Stimulated activated CD8-positive, alpha-beta memory T cell treated with anti-CD3 and anti-CD28 coated beads, Interleukin-4, amount 100 ng/mL, for 48 hours (primary cell): ENCODE measurements around the gene EML6.

Experiments used
- DNase-seq: peaks from one replicate; pipeline ENCODE4 v3.0.0-alpha.2; 2020

Gene EML6

GRCh38 chr2:54760310-54760709, 36.8 kb downstream of the EML6 start:
- DNase-seq: no peak

- DNase-seq: peak; percentile 37
Measured at GRCh38 chr2:54763636-54764291, 40.3 kb downstream of the EML6 start.

- DNase-seq: no peak
Measured at GRCh38 chr2:54767921-54768320, 44.5 kb downstream of the EML6 start.

GRCh38 chr2:54768772-54769428, 45.4 kb downstream of the EML6 start:
- no peak for DNase-seq

- DNase-seq: no peak
Measured at GRCh38 chr2:54770211-54770610, 46.7 kb downstream of the EML6 start.

GRCh38 chr2:54770676-54771075, 47.2 kb downstream of the EML6 start:
- no peak for DNase-seq

GRCh38 chr2:54771166-54771885, 47.9 kb downstream of the EML6 start:
- DNase-seq: no peak

GRCh38 chr2:54772110-54772509, 48.6 kb downstream of the EML6 start:
- no peak for DNase-seq

- DNase-seq: no peak
Measured at GRCh38 chr2:54772531-54772930, 49.1 kb downstream of the EML6 start.

GRCh38 chr2:54773233-54773632, 49.8 kb downstream of the EML6 start:
- DNase-seq: no peak

- no peak for DNase-seq
Measured at GRCh38 chr2:54773838-54774237, 50.4 kb downstream of the EML6 start.

GRCh38 chr2:54775710-54776109, 52.2 kb downstream of the EML6 start:
- no peak for DNase-seq

- DNase-seq: no peak
Measured at GRCh38 chr2:54776494-54776893, 53.0 kb downstream of the EML6 start.

- DNase-seq: no peak
Measured at GRCh38 chr2:54783349-54783748, 59.9 kb downstream of the EML6 start.

- DNase-seq: no peak
Measured at GRCh38 chr2:54787270-54787669, 63.8 kb downstream of the EML6 start.

- no peak for DNase-seq
Measured at GRCh38 chr2:54787755-54788366, 64.4 kb downstream of the EML6 start.

- no peak for DNase-seq
Measured at GRCh38 chr2:54789878-54790277, 66.4 kb downstream of the EML6 start.

- DNase-seq: no peak
Measured at GRCh38 chr2:54791831-54792230, 68.4 kb downstream of the EML6 start.

GRCh38 chr2:54797307-54797706, 73.8 kb downstream of the EML6 start:
- DNase-seq: no peak

- no peak for DNase-seq
Measured at GRCh38 chr2:54801352-54801751, 77.9 kb downstream of the EML6 start.

- no peak for DNase-seq
Measured at GRCh38 chr2:54803783-54804751, 80.6 kb downstream of the EML6 start.

- DNase-seq: no peak
Measured at GRCh38 chr2:54805255-54805654, 81.8 kb downstream of the EML6 start.

GRCh38 chr2:54806975-54807374, 83.5 kb downstream of the EML6 start:
- no peak for DNase-seq
